PC-3 (cell line): ENCODE data around the gene EXOSC7.

Experiments
- EZH2phosphoT487 ChIP-seq: fragments of 300-600 bp; sonication (generic); IDR thresholded peaks from 2 replicates; pipeline ENCODE4 v1.6.1; 2018; ENCODE audit warnings: mild to moderate bottlenecking, antibody characterized with exemption, low read length, borderline replicate concordance
- TF ChIP-seq, protein P1 (sequence below): fragments of 300-600 bp; sonication (generic); conservative IDR thresholded peaks from 2 replicates; pipeline ENCODE4 v1.5.1; 2017; ENCODE audit warnings: antibody characterized with exemption, low read depth, mild to moderate bottlenecking, low read length

DNA sequence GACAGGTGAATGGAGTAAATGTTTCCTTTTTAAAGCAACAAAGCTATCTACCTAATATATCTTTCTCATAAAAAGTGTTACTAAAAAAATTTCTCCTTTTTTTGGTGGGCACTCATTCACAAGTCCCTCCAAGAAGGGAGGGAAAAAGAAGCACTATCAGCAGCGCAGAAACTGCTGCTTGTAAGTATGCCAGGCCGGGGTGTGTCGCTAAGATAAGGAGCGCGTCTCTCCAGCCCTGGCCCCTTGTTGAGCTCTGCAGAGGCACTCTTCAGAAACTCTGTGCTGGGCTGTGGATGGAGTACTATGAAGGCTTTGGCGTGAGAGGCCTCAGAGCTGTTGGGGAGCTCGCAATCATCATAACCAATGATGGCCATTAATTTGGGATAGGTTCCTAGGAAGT, 49.1 kb upstream of the EXOSC7 start:
- TF ChIP-seq, protein P1, sequence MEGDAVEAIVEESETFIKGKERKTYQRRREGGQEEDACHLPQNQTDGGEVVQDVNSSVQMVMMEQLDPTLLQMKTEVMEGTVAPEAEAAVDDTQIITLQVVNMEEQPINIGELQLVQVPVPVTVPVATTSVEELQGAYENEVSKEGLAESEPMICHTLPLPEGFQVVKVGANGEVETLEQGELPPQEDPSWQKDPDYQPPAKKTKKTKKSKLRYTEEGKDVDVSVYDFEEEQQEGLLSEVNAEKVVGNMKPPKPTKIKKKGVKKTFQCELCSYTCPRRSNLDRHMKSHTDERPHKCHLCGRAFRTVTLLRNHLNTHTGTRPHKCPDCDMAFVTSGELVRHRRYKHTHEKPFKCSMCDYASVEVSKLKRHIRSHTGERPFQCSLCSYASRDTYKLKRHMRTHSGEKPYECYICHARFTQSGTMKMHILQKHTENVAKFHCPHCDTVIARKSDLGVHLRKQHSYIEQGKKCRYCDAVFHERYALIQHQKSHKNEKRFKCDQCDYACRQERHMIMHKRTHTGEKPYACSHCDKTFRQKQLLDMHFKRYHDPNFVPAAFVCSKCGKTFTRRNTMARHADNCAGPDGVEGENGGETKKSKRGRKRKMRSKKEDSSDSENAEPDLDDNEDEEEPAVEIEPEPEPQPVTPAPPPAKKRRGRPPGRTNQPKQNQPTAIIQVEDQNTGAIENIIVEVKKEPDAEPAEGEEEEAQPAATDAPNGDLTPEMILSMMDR, result no peak
- TF ChIP-seq EZH2phosphoT487, result no peak
